HG02840 (cell line): Measurements from ENCODE around the gene KCNN1.
"Not testable (repeated sequence)": the region's sequence is repeated elsewhere in the genome, so short reads cannot be mapped to it uniquely, and the experiment has no call there.

Experiments
- ATAC-seq: cut with Tn5 transposase; IDR thresholded peaks from one replicate; pipeline ENCODE4 v1.9.1; 2021; ENCODE audit warnings: mild to moderate bottlenecking, moderate library complexity, moderate number of reproducible peaks; ENCODE audit not compliant: unreplicated experiment, low FRiP score

KCNN1 gene

GRCh38 chr19:17967257-17968051 lies 547 bp downstream of the KCNN1 start:
- ATAC-seq: no peak

- no peak for ATAC-seq
Measured at GRCh38 chr19:17968362-17968761, 1.5 kb downstream of the KCNN1 start.

- ATAC-seq: no peak
Measured at GRCh38 chr19:17969096-17969792, 2.3 kb downstream of the KCNN1 start.

GRCh38 chr19:17972230-17972629 lies 5.3 kb downstream of the KCNN1 start:
- ATAC-seq: no peak

GRCh38 chr19:17973759-17974158 lies 6.9 kb downstream of the KCNN1 start:
- no peak for ATAC-seq

- ATAC-seq: no peak
Measured at GRCh38 chr19:17974551-17974950, 7.6 kb downstream of the KCNN1 start.

GRCh38 chr19:17975032-17975431 lies 8.1 kb downstream of the KCNN1 start:
- ATAC-seq: no peak

- ATAC-seq: no peak
Measured at GRCh38 chr19:17977021-17977420, 10.1 kb downstream of the KCNN1 start.

GRCh38 chr19:17977488-17977887 lies 10.6 kb downstream of the KCNN1 start:
- ATAC-seq: no peak

GRCh38 chr19:17981611-17982010 lies 14.7 kb downstream of the KCNN1 start:
- ATAC-seq: no peak

GRCh38 chr19:17982430-17982829 lies 15.5 kb downstream of the KCNN1 start:
- no peak for ATAC-seq

- no peak for ATAC-seq
Measured at GRCh38 chr19:17985037-17985818, 18.3 kb downstream of the KCNN1 start.

GRCh38 chr19:17986569-17986968 lies 19.7 kb downstream of the KCNN1 start:
- ATAC-seq: not testable (repeated sequence)

- ATAC-seq: no peak
Measured at GRCh38 chr19:17988161-17988560, 21.3 kb downstream of the KCNN1 start.

GRCh38 chr19:17989425-17990094 lies 22.7 kb downstream of the KCNN1 start:
- no peak for ATAC-seq

- ATAC-seq: no peak
Measured at GRCh38 chr19:17993076-17993813, 26.3 kb downstream of the KCNN1 start.

- no peak for ATAC-seq
Measured at GRCh38 chr19:17996826-17997316, 30.0 kb downstream of the KCNN1 start.

- no peak for ATAC-seq
Measured at GRCh38 chr19:17997969-17998826, 31.3 kb downstream of the KCNN1 start.

- no peak for ATAC-seq
Measured at GRCh38 chr19:17998827-17999150, 31.9 kb downstream of the KCNN1 start.
